HG02759 (cell line): ENCODE data around the gene NOS3.
A peak's percentile ranks its signal among the peaks of the same experiment; 100 is the strongest.
"Not testable (repeated sequence)": the region's sequence is repeated elsewhere in the genome, so short reads cannot be mapped to it uniquely, and the experiment has no call there.

Experiments used
- ATAC-seq: cut with Tn5 transposase; IDR thresholded peaks from one replicate; pipeline ENCODE4 v1.9.1; 2021; ENCODE audit warnings: mild to moderate bottlenecking, moderate library complexity; ENCODE audit not compliant: unreplicated experiment

NOS3 gene

DNA sequence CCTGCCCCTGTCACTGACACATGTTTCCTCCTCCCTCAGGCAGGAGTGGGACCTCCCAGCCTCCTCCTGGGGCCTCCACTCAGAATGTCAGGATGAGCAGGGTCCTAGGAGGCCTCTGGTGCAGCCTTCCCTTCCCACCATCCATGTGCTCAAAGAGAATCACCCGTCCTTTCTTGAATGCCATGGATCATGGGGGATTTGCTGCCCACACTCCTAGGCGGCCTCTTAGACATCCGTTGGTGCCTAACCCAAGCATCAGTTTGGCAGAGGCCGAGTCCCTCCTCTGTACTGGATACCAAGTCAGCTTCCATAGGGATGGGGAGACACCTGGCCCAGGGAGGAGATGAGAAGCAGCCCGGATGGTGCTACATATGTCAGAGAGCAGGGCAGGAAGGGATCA lies 7.0 kb downstream of the NOS3 start:
- ATAC-seq = no peak

DNA sequence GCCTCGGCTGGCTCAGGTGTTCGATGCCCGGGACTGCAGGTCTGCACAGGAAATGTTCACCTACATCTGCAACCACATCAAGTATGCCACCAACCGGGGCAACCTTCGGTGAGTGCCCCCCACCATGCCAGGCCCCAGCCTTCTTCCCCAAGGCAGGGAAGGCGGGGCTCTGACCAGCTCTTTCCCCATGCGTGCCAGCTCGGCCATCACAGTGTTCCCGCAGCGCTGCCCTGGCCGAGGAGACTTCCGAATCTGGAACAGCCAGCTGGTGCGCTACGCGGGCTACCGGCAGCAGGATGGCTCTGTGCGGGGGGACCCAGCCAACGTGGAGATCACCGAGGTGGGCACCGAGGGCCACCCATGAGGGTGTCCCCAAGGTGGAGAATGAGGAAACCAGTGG lies 7.5 kb downstream of the NOS3 start:
- no peak for ATAC-seq

GRCh38 chr7:150999001-150999400 lies 8.2 kb downstream of the NOS3 start:
- ATAC-seq = no peak

DNA sequence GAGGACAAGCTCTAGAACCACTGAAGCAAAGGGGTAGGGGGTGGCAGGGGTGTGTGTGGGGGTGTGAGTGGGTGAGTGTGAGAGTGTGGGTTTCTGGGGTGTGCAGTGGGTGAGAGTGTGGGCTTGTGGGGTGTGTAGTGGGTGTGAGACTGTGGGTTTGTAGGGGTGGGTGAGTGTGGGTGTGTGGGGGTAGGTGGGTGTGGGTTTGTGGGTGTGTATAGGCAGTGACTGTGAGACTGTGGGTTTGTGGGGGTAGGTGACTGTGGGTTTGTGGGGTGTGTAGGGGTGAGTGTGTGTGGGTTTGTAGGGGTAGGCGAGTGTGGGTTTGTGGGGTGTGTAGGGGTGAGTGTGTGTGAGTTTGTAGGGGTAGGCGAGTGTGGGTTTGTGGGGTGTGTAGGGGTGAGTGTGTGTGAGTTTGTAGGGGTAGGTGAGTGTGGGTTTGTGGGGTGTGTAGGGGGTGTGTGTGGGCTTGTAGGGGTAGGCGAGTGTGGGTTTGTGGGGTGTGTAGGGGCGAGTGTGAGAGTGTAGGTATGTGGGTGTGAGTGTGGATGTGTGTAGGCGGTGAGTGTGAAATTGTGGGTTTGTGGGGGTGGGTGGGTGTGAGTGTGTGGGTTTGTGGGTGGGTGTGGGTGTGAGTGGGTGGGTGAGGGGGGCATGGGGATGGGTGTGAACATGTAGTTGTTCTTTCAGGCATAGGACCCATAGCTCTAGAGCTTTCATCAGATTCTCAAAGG lies 8.8 kb downstream of the NOS3 start:
- no peak for ATAC-seq

- no peak for ATAC-seq
These were observed 10.2 kb downstream of the NOS3 start for GRCh38 chr7:151000897-151001495.

DNA sequence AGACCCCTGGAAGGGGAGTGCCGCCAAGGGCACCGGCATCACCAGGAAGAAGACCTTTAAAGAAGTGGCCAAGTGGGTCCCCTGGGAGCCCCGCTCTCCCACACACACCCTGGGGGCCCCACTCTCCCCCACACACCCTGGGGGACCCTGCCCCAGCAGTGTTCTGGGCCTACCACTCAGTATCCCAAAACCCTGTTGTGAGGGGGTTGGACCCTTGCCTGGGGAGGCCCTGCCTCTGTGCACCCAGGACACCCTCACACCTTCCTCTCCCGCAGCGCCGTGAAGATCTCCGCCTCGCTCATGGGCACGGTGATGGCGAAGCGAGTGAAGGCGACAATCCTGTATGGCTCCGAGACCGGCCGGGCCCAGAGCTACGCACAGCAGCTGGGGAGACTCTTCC lies 10.7 kb downstream of the NOS3 start:
- no peak for ATAC-seq

- no peak for ATAC-seq
These were observed 12.8 kb downstream of the NOS3 start for GRCh38 chr7:151003572-151003971.

GRCh38 chr7:151005566-151005965 lies 14.7 kb downstream of the NOS3 start:
- ATAC-seq = no peak

DNA sequence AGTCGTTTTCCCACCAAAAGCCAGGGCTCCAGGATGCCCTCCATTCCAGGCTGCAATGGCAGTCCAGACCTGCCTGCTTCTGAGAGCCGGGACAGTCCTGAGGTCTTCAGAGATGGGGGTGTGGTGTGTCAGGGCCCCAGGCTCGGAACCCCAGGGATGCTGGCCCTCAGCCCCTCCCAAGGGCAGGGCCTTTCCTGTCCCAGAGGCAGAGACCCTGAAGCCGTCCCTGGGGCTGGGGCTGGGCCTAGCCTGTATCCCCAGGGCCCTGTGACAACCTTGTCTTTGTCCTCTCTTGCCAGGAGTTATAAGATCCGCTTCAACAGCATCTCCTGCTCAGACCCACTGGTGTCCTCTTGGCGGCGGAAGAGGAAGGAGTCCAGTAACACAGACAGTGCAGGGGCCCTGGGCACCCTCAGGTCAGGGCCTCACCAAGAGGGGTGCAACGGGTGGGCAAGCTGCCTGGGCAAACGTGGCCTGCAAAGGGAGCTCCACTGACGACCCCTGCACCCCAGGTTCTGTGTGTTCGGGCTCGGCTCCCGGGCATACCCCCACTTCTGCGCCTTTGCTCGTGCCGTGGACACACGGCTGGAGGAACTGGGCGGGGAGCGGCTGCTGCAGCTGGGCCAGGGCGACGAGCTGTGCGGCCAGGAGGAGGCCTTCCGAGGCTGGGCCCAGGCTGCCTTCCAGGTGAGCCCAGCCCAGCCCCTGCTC lies 15.9 kb downstream of the NOS3 start:
- ATAC-seq = no peak

- no peak for ATAC-seq
These were observed 16.7 kb downstream of the NOS3 start for GRCh38 chr7:151007469-151007898.

DNA sequence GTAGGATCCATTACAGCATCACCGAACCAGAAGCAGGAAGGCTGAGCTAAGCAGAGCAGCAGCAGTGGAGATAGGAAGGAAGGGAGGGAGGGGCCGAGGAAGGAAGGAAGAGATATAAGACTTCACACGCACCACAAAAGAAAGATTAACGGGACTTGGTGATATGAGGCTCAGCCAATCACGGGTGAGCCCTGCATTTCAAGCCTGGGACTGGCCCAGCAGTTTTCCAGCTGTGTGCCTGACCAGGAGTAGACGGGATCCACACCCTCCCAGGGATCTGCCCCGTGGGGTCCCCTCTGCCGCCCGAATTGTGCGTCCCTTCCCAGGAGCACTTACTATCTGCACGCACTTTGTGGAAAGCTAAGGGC lies 17.3 kb downstream of the NOS3 start:
- ATAC-seq = no peak

GRCh38 chr7:151008511-151009323 lies 17.9 kb downstream of the NOS3 start:
- ATAC-seq = peak; percentile 81

DNA sequence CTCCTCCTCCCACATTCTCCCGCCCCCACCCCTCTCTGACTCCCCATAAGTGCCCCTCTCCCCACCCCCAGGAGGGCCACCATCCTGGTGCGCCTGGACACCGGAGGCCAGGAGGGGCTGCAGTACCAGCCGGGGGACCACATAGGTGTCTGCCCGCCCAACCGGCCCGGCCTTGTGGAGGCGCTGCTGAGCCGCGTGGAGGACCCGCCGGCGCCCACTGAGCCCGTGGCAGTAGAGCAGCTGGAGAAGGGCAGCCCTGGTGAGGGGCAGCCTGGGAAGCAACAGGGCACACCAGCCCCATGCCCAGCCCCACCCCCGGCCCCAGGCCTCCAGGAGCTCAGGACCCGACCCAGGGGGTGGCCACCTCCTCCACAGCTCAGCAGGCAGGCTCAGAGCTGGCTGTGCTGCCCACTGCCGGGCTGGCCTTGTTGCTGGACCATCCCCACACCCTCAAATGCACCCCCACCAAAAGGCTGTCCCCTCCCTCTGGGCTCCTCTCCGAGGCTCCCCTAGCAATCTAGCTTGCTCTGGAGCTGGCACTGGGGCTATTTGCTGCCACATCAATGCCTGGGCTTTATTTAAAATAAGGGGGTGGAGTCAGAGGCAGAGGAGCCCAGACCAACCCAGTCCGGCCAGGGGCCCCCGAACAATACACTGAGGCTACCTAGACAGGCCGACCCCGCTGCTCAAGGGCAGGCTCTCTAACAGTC lies 18.7 kb downstream of the NOS3 start:
- ATAC-seq = no peak

- ATAC-seq = no peak
These were observed 19.2 kb downstream of the NOS3 start for GRCh38 chr7:151010037-151010306.

- ATAC-seq = no peak
These were observed 19.7 kb downstream of the NOS3 start for GRCh38 chr7:151010307-151011096.

- no peak for ATAC-seq
These were observed 20.2 kb downstream of the NOS3 start for GRCh38 chr7:151011097-151011409.

DNA sequence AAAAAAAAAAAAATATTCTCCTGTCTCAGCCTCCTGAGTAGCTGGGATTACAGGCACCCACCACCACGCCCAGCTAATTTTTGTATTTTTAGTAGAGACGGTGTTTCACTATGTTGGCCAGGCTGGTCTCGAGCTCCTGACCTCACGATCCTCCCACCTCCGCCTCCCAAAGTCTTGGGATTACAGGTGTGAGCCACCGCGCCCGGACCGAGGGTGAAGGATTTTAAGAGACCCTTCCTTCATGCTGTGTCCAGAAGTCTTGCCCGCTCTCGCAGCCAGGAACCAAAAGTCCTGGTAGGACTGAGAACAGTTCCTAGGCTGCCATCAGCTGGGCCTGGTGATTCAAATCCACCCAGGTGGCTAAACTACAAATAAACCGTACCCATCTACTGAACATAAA lies 20.8 kb downstream of the NOS3 start:
- ATAC-seq = not testable (repeated sequence)

GRCh38 chr7:151012031-151012692 lies 21.3 kb downstream of the NOS3 start:
- ATAC-seq = no peak

GRCh38 chr7:151012911-151013347 lies 22.1 kb downstream of the NOS3 start:
- ATAC-seq = no peak

GRCh38 chr7:151013356-151013732 lies 22.5 kb downstream of the NOS3 start:
- ATAC-seq = no peak
